Activated naive CD8-positive, alpha-beta T cell treated with anti-CD3 and anti-CD28 coated beads, Interleukin-2, amount 50 U/mL, for 16 hours (primary cell): Measurements from ENCODE around the gene FAM53A.
"Not testable (repeated sequence)": the region's sequence is repeated elsewhere in the genome, so short reads cannot be mapped to it uniquely, and the experiment has no call there.

Experiments
- DNase-seq: peaks from one replicate; pipeline ENCODE4 v3.0.0-alpha.2; 2020; ENCODE audit warnings: low read depth, low spot score

The FAM53A gene

DNA sequence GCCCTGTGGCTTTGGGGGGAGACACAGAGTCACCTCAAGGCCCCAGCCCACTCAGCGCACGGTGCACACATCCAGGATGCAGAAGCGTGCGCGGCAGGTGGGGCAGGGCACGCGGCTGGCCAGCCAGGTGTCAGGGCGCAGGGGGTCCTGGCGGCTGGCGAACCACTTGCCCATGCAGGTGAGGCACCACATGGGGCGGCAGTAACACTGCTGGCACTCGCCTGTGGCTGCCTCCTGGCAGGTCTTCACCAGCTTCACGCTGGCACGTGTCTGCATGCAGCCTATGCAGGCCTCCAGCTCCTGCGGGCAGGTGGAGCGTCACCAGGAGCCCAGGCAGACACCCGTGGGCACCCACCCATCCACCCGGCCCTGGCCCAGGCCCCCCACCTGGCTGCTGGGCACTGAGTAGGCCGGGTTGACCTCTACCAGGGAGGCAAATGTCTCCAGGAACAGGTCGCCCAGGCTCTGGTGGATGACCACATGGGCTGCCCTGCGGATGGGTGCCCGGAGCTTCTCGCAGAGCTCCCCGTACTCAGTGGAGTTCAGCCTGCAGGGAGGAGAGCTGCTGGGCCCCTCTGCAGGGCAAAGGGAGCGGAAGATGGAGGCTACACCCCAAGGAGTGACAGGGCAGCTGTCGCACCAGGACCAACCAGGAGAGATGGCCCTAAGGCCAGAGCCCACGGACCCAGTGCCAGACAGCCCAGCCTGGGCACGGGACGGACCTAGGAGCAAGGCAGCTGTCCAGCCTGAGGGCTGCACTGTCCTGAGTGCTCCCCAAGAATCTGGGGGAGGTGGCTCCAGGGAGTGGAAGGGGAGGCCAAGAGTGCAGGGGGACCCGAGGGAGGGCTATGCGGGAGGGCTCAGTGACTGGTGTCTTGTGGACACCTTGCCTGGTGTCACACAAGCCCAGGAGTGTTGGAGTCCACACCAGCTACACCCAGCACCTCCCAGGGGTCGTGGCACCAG, 33.3 kb upstream of the FAM53A start:
- no peak for DNase-seq

DNA sequence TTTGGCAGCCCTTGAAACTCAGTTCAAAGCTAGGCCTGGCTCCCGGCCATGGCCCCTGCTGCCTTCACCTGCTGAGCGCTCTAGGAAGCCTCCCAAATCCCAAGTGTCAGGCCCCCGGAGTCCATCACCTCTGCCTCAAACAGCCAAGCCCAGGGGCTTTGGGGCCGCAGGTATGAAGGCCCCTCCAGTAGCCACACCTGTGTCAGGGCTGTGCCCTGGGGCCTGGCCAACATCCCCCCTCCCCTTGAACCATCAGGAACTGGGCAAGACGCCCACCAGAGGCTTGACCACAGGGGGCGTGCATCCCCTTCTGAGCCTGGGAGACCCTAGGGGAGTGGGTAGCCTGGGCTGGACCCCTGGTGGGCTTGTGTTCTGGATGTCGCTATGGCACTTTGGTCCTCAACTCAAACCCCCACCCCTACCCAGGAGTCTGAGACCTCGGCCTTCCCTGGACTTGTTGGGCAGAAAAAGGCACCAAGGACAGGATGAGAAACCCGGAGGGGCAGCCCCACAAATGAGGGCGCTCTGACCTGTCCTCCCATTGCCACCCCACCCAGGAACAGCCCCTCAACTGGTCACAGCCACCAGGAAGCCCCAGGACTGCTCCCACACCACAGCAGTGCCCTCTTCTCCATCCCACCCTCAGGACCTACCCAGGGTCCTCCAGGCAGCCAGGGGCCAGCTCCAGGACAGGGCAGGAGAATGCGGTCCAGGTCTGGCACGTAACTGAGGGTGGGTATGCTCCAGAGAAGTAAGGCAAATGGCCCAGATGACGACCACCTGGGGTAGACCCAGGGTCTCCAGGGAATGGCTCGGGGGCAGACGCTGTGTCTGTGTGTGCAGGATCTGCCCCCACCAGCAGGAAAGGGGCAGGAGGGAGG, 32.2 kb upstream of the FAM53A start:
- no peak for DNase-seq

DNA sequence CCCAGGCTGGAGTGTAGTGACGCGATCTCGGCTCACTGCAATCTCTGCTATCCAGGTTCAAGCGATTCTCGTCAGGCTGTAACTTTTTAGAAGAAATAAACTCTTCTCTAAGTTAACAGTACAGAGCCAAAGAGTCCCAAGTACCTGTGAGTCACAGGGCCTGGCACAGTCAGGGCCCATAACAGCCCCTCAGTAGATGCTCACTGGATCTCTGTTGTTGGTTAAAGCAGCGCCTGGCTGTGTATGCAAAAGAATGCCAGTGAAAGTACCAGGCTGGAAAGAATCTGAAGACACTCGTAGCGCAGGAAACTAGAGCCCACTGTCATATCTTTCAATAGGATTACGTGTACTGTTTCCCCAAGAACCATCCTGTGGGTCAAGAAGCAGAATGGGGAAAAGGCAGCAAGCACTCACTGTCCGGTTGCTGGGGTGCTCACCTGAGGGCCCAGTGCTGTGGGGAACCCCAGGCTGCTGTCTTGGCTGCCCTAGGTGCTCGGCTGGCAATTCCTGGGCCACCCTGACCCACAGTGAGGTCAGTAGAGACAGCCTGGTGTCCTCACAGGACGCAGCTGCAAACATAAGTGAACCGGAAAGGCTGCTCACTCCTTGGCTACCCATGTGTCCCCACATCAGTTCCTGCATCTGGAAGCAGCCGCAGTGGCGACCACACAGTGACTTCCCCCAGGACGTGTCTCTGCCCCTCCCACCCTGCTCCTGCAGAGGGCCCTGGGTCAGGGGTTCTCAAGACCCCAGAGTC, 31.1 kb upstream of the FAM53A start:
- no peak for DNase-seq

DNA sequence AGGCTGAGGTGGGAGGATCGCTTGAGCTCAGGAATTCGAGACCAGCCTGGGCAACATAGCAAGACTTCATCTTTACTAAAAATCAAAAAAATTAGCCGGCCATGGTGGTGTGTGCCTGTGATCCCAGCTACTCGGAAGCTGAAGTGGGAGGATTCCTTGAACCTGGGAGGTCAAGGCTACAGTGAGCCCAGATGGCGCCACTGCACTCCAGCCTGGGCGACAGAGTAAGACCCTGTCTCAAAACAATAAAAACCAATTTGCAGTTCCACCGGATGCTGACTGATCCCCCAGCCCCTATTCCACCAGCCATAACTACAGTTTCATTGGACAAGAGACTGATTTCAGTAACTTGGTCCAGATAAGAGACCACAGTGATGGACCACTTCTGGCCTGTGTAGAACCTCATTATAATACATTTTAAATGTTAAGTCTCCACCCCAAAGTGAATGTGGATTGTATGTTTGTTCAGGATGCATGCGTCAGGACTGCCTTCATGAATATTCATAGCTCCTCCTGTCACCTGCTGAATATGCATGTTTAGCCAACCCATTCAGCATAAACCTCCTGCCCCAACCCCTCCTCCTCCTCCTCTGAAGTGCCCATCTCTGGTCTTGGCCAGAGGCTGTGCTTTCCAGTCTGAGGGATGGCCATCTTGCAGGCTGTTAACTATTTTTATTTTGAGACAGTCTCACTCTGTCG, 30.3 kb upstream of the FAM53A start:
- no peak for DNase-seq

DNA sequence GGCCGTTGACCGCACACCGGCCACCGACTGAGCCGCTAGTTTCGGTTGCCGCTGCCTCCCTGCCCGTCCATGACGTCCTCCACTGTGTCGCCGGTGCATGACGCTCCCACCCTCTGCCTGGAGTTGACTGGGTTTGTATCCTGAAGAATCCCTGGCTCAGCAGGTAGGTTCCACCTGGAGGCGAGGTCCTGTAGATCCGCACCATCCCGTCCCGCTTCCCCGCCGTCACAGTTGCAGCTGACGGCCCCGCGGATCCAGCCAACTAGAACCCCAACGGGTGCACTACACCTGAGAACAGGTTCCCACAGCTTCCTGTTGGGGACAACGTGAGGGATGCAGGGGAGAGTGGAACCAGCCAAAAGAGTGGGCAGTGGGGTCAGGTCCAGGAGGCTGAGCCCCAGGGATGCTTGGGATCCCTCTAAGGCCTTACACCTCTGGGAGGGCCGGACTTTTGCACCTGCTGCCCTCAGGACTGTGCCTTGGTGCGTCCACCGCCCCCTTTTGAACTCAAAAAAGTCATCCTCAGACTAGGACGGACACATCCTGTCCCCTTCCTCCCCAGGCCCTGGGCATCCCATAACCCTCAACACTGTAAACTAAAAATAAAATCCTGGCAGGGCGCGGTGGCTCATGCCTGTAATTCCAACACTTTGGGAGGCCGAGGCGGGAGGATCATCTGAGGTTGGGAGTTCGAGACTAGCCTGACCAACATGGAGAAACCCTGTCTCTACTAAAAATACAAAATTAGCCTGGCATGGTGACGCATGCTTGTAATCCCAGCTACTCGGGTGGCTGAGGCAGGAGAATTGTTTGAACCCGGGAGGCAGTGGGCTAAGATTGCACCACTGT, 29.1 kb upstream of the FAM53A start:
- DNase-seq = no peak

DNA sequence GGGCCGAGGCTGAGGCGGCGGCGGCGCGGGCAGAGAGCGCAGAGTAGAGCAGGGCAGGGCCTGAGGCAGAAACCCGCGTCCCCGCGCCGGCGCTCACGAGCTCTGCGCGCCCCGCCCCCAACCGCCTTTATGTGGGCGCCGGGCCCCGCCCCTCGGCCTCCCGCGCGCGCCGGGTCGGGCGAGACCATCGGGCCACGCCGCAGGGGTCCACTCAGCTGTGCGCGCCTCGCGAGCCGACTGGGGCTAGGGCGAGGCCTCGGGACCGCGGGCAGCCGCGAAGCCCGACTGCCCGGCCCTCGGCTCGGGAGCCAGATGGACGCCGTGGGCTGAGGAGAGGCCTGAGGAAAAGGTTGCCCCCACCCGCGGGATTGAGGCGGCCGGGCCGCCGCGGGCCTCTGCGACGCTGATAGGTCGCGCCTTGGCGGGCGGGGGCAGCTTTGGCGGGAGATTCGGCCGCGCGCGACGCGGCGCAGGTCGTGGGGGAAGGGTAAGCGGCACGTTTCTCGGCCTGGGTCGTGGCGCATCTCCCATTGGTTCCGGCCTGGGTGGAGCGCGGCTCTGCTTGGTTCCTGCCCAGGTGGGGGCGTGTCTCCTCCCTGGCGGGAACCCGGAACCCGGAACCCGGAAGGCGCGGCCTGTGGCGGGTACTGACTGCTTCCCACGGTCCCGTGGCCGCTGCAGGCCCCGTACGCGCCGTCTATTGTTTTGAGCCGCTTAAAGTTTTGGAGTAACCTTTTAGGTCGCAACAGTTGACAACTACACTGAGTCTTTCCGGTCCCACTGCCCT, 28.3 kb upstream of the FAM53A start, which contains the start of gene SLBP:
TSS of gene SLBP (minus strand) at position 104 of the 787 bp plus-strand sequence. CDS start 131 bp downstream, outside the sequence.
- DNase-seq = peak; percentile 99

DNA sequence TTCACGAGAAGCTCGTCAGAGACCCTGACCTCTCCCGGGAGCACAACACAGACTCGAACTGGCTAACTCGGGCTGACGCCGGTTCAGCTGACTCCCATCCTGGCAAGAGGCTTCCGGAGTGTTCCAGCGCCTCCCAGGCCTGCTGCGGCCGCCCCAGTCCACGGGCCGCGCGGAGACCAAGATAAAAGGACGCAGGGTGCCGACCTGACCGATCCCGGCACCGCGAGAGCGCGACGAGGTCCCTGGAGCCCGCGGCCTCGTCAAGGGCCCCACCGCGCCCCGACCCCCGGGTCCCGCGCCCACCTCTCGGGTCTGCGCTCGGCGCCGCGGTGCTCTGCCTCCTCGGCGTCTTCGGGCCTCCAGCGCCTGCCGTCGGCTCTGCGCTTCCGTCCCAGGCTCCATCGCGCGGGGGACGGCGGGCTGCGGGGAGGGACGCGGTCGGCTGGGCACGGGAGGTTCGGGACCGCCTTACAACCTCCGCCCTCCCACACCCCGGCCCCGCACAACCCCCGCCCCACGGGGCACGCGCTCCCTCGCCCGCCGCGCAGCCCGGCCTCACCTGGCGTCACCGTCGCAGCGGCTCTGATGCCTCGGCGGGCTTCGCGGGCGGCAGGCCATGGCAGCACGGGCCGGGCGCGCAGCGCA, 27.6 kb upstream of the FAM53A start:
- DNase-seq = no peak

DNA sequence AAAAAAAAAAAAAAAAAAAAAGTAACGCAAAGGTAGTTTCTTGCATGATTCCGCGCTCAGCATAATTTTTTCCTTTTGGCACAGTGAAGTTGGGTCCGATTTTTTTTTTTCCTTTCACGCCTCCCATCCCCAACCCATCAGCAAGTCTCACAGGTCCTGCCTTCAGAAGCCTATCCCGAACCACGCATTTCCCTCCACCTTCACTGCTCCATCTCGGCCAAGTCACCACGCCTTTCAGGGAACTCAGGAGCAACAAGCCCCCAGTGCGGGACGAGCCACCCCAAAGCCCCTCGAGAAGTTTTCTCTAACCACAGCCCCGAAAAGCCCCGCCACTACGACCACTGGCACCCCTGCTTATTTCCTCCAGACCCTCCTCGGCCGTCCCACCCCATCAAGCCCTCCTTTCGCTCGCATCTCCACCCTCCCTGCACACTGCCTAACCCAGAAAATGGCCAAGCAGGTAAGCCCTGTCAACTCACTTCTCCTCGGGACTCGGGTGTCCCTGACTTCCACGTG, 27.0 kb upstream of the FAM53A start:
- DNase-seq = no peak

DNA sequence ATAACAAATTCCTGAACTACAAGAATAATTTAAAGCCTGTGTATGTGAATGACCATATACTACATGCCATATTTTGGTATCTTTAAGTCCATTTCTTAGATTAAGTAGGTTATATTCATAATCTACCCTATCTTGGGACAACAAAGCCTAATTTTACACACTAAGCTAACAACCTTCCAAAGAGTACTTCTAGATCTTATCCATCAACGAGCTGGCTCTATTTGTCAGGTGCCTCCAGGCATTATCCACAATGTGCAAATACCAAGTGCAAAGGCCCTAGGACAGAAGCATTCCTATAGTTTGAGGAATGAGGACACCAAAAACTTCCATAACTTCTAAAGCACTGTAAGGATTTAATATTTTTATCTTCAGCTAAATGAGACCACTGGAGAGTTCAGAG, 24.5 kb upstream of the FAM53A start:
- no peak for DNase-seq

DNA sequence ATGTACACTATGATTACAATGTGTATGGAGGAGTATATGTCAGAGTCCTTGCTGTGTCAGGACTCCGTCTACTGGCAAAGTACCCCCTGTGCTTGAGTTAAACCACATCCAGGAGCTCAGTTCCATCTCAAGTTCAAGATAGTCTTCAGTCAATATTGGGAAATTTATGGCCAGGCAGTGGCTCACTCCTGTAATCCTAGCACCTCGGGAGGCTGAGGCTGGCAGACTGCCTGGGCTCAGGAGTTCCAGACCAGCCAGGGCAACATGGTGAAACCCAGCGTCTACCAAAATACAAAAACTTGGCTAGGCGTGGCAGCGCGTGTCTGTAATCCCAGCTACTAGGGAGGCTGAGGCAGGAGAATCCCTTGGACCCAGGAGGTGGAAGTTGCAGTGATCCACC, 22.2 kb upstream of the FAM53A start:
- DNase-seq = no peak

DNA sequence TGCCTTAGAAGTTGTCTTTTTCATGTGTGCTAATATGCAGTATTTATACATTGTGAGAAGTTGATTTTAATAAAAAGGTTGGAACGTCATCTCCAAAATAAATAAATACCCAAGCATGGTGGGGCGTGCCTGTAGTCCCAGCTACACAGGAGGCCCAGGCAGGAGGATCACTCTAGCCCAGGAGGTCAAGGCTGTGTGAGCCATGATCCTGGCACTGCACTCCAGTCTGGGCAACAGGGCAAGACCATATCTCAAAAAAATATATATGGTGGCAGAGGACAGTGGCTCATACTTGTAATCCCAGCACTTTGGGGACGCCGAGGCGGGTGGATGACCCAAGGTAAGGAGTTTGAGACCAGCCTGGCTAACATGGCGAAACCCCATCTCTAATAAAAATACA, 21.6 kb upstream of the FAM53A start:
- DNase-seq = no peak

DNA sequence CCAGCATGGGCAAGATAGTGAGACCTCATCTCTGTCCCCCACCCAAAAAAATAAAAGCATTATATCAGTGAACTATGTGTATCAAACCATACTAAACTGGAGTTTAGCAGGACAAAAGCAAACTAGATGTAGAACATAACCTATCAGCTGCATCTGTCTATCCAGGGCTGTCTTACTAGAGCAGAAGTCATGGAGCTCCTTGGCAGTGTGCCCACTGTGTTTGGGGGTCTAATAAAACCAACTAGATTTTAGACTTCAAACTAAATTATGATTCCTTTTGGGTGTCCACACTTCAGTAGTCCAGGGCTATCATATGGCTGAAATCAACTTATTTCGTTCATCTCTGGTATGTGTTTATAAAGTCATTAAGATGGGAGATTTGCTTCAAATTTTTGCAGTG, 19.8 kb upstream of the FAM53A start:
- DNase-seq = no peak

DNA sequence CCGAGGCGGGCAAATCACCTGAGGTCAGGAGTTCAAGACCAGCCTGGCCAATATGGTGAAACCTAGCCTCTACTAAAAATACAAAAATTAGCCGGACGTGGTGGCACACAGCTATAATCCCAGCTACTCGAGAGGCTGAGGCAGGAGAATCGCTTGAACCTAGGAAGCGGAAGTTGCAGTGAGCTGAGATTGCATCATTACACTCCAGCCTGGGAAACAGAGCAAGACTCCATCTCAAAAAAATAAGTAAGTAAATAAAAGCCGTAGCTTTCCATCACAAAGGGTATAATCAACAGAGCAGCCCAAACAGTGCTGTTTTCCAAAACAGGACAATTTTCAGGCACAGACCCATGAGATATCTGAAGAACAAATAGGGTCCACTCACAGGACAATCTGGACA, 17.6 kb upstream of the FAM53A start:
- DNase-seq = not testable (repeated sequence)

DNA sequence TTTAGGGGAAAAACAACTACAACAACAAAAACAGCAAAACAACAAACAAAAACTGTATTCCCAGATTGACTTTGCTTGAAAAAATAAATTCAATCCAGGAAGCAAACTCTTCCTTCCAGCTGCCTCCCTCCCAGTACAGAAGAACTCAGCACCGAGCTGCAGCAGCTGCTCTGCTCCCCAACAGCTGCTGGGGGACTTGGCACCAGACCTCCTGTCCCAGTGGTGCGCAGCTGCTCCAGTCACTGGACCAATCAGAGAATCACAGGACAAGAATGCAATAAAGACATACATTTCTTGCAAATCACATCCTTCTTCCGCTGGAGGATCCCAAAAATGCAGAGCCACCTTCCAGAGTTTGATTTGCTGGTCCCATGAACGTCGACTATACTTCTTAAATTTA, 11.8 kb upstream of the FAM53A start:
- DNase-seq = no peak

DNA sequence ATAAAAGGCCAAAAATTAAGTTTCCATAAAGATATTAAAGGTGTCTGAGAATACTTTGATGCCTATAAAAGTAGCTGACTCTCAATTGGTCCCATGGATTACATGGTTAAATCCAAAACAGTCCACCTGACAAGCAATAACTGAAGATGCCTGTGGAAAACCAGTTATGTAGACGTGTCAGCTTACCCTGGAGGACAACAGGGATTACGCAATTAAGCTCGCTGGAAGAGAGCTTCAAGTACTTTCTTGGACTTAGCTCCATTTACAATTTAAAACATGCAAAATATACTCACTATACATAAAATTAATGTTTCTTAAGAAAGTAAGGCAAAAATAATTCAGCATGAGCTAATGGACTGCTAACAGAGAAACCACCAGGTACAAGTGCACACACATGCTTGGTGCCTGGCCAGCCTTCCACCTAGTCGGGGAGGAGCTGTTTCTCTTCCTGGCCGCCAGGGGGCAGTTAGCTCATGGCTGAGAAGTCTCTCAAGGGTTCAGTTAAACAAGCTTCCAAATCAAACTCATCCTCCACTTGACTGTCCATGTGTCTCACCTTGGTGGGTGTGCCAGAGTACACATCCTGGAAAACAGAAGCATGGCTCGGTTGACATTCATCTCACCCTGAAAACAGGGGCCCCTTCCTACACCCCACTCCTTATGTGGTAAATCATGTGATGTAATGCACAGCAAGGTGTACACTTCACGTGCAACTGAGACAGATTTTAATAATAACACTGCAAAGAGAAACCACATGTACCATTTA, 9.2 kb upstream of the FAM53A start:
- peak; percentile 45 for DNase-seq

DNA sequence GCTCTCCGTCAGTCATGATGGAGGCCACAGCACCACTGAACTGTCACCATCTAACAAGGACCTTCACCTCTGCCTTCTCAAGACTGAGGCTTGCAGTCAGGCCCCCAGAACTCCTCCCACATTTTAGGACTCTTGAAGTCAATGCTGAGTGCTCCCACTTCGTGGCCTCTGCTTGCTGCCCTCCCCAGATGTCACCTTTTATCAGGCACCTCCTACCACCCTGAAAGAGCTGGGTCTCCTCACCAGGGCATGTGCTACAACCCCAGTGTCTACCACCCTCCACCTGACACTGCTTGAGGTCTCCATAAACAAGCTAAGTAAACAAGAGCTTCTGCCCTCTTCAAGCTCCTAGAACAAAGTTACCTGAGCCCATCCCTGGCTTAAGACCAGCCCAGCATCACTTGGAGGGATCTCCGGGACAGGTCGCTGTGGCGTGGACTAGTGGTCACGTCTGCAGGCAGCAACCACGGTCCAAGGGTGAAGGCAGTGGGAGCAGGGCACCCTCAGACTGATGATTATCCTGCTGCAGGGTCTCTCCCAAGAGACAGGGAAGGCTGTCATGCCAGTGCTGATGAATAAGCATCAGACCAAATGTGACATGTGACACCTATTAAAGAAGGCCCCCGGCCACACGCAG, 7.7 kb upstream of the FAM53A start:
- DNase-seq = no peak

DNA sequence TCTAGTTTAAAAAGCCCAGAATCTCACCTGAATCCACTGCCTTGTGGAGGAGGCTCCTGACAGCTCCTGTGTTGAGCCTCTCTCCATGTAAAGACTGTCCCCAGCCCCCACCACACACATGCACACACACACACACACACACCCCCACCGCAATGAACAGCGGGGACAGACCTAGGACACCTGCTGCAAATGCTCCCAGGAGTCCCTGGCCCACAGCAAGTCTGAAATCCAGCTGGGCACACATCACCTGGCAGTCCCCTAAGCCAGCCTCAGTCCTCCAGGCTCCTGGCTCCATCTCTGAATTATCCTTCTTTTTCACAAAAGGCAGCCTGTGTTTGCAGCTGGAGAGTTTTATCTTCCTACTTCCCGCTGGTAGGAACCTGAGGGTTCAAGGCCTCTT, 6.6 kb upstream of the FAM53A start:
- no peak for DNase-seq
